GM10266 (cell line): Measurements from ENCODE around the gene TAB3.

Source experiments
- DNase-seq: peaks from one replicate; pipeline ENCODE4 v3.0.0; 2012; ENCODE audit errors: extremely low spot score
- CTCF ChIP-seq: IDR thresholded peaks from 2 replicates; pipeline ENCODE4 v1.5.1; 2012; ENCODE audit warnings: mild to moderate bottlenecking, low read depth; ENCODE audit not compliant: control insufficient read depth, insufficient read depth; ENCODE audit errors: missing control alignments

The TAB3 gene

GRCh38 chrX:30904186-30904585 is 15.1 kb upstream of the TAB3 start:
- TF ChIP-seq CTCF, result no peak
- DNase-seq, result no peak

- no peak for DNase-seq
- no peak for TF ChIP-seq CTCF
Observed at GRCh38 chrX:30900227-30900626, 11.2 kb upstream of the TAB3 start.

GRCh38 chrX:30898886-30899285 is 9.8 kb upstream of the TAB3 start:
- DNase-seq, result no peak
- TF ChIP-seq CTCF, result no peak

- TF ChIP-seq CTCF, result no peak
- DNase-seq, result no peak
Observed at GRCh38 chrX:30895370-30895769, 6.3 kb upstream of the TAB3 start.

GRCh38 chrX:30893206-30893605 is 4.2 kb upstream of the TAB3 start:
- TF ChIP-seq CTCF, result no peak
- DNase-seq, result no peak

GRCh38 chrX:30892591-30892990 is 3.5 kb upstream of the TAB3 start:
- DNase-seq, result no peak
- no peak for TF ChIP-seq CTCF

GRCh38 chrX:30888526-30889146 is 418 bp downstream of the TAB3 start:
- peak; percentile 43 for DNase-seq
- no peak for TF ChIP-seq CTCF
